GM18951 (cell line): ENCODE measurements around the gene SMC6.

Source experiments
- POLR2A ChIP-seq: IDR thresholded peaks from 4 replicates; pipeline ENCODE4 v1.6.1; 2011; ENCODE audit warnings: mild to moderate bottlenecking; ENCODE audit not compliant: insufficient read length, insufficient read depth; ENCODE audit errors: extremely low read depth
- in situ Hi-C: fragments of 300-500 bp; cut with MboI; formaldehyde crosslinking; loops from one replicate; pipeline ENCODE4 v1.12.0; 2022; ENCODE audit warnings: low sequenced_read_pairs, mixed read lengths, inconsistent platforms; ENCODE audit not compliant: unreplicated experiment

Gene SMC6

DNA sequence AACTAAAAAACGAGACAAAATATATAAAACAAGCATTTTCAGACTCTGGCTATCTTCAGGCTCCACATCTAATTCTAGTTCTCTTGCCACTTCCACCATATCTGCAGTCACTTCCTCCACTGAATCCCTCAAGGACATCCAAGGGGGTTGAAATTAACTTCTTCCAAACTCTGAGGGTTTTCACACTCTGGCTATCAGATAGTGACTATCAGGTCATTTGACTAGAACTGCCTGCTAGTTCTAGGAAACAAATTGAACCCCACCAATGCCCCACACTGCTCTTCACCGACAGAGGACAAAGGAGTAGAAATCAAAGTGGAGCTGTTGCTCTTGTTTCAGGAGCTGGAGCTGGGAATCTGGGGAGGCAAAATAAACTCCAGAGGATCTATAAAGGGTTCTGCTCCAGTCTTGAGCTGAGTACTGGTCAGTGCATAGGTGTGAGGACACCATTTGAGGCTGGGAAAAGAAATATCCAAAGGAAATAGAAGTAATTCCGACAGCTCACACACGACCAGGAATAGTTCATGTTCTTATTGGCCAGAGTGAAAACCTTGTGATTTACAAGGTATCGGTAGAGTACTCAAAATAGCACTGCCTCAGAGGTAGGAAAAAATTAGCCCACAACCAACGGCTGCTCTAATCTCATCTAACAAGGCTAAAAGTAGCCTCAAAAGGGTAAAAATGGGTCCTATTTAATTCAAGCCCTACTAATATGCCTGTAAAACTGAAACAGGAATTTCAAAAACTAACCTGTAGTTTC is 71.3 kb downstream of the SMC6 start:
- in situ Hi-C loops, result no loop called here
- TF ChIP-seq POLR2A, result no peak

DNA sequence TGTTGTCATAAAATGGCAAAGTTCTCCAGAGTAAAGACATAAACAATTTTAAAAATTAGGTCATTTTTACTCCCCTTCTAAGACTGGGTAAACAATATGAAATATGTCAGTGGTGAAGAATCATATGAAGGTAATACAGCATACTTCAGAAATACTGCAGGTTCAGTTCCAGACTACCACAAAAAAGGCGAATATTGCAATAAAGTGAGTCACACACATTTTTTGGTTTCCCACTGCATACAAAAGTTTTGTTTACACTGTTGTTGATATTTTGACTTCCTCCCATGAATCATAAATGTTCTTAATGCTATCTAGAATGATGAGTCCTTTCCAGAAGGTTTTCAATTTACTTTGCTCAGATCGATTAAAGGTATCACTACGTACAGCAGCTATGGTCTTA is 73.5 kb downstream of the SMC6 start:
- TF ChIP-seq POLR2A, result no peak
- in situ Hi-C loops, result no loop called here

DNA sequence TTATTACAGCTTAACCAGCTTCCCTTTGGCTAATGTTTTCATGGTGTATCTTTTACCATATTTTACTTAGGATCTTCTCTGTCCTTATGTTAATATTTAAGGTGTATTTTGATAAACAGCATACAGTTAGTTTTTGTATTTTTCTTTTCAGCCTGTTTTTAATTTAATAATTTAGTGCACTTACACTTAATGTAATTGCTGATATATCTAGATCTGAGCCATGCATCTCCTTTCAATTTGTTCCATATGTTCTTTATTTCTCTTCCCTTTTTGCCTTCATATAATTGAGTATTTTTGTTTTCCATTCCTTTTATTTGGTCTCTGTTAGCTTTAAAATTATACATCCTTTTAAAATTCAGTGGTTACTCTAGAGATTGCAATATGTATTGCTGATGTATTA is 78.8 kb downstream of the SMC6 start:
- in situ Hi-C loops, result no loop called here
- no peak for TF ChIP-seq POLR2A

DNA sequence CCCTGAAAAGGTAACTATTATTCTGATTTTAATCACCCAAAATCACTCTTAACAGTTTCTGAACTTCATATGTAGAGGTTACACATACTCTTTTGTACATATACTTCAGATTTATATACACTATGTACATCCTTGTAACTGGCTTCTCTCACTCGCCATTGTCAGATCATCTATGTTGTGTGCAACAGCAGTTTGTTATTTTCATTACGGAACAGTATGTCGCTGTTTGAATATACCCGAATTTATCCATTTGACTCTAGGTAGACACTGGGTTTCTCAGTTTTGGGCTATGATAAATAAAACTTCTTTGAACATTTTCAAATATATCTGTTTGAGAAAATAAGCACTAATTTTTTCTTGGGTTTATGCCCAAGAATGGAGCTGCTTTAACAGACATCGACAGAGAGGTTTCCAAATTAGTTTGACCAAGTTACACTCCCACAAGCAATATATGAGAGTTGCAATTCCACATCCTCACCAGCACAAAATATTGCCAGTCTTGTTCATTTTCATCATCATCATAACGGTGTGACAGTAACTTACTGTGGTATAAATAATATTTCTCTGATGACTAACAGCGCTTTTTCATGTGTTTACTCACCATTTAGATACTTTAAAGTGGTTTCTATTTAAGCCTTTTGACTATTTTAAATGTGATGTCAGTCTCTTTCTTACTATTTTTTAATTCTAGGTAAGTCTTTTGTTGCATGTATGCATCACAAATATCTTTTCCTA is 80.9 kb downstream of the SMC6 start:
- in situ Hi-C loops, result no loop called here
- no peak for TF ChIP-seq POLR2A

DNA sequence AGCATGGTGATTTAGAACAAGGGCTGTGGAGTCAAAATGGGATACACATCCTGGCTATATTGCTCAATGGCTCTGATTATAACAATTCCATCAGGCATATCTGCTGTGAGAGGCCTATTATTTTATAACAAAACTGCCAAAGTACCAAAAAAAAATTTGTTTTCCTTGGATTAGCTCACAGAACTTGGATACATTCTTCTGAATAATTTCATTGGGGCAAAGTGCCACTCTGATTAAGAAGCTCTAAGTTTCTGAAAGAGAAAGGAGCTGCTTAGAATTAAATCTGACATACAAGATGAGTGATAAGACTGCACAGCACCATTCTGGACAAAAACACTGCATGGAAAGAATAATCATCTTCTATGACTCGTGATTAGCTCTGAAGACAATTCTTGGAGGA is 85.7 kb downstream of the SMC6 start:
- in situ Hi-C loops, result no loop called here
- TF ChIP-seq POLR2A, result no peak

DNA sequence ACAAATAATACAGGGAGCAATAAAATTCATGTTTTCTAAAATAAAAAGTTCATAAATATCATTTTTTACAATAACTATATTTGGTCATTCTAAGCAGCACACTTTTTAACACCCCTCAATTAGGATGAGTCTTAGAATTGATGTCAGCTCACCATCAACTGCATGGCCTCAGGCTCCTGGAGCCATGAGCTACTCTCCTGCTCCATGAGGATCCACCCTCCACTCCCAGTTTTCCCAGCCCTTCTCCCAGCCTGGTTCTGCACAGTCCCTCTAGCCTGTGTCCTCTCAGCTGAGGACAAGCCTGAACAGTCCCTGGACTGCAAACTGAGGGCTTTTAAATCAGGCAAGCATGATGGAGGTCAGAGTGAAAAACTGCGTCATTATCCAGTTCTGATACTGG is 89.1 kb downstream of the SMC6 start:
- in situ Hi-C loops, result no loop called here
- TF ChIP-seq POLR2A, result no peak

DNA sequence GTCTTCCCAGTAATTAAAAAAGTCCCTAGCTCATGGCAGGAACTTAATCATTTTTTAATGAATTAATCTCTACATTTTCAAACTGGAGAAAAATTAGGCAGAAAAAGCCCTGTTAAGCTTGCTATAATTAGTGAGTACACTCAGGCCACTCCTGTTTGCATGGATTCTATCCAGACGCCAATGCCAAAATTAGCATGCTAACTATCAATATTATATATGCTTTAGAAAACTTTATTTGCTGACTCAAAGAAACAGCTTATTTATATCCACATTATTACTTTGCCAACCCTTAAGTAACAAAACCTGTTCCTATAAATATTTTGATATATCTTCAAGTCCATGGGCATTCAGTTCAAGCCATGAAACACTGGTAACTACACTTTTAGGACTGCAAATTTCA is 90.9 kb downstream of the SMC6 start:
- no peak for TF ChIP-seq POLR2A
- in situ Hi-C loops, result no loop called here

DNA sequence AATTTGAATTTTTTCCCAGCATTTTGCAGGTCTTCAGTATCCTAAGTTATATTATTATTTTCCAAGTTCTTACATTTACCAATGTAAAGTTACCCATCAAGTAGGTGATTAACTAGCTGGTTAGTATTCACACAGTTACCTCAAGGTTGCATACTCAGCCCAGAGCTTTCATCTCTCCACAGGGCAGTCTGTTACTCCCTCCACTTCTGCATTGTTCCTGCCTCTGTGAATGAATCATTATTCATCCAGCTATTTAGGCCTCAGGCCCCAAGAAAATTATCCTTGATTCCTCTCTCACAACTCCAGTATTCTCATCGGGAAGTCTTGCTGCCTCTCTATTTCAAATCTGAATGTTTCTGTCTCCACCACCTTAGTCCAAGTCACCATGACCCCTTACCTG is 92.2 kb downstream of the SMC6 start:
- TF ChIP-seq POLR2A, result no peak
- in situ Hi-C loops, result no loop called here

DNA sequence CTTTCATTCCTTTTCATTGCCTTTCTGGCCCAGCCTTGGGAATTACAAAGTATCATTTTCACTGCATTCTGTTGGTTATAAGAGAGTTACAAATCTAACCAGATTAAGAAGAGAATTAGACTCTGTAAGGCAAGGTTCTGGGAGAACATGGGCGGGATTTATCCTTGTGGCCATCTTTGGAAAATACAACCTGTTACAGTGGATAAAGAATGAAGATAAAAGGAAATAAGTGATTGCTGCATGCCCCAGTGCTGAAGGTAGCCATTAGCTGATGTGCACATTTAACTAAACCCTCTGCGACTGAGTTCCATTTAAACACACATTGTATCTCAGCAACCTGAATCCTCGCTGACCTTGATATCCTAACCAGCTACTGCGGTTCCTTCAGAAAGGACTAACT is 93.4 kb downstream of the SMC6 start:
- TF ChIP-seq POLR2A, result no peak
- in situ Hi-C loops, result no loop called here

DNA sequence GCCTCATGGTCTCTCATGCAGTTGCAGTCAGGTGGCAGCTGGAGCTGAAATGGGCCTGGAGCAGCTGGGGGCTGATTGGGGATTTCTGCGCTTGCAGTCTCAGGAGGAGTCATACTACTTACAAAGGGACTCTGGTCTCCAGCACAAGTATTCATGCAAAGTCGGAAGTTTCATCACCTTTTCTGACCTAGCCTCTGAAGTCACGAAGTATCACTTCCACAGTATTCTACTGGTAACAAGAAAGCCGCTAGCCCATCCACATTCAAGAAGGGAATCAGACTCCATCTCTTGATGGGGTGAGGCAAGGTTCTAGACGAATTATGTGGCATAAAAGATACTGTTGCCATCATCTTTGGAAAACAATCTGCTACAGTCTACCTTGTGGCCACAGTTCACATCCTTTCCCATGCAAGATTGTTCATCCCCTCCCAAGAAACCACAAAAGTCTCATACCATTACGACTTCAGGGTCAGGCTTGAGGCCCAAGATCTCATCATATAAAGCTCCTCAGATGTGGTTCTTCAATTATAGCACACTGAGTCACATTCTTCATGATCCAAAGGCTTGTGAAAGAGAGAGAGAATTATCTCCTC is 95.3 kb downstream of the SMC6 start:
- TF ChIP-seq POLR2A, result no peak

DNA sequence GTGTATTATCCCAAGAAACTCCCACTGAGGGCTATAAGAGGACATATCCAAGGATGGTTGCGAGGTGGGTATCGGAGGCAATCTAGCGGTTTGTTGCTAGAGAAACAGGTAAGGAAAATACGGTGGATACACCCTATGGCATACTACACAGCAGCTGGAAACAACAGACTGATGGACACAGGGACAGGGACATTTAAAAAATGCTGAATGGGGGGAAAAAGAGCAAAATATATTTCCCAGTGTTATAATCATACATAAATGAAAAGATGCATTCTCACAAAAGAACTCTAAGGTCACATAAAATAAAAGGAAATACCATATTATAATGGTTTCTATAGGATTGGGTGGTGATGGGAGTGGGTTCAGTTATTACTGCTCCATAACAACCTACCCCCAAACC is 95.9 kb downstream of the SMC6 start:
- in situ Hi-C loops, result no loop called here

More for the DNA sequence above, 95.3 kb downstream of the SMC6 start:
- in situ Hi-C loops, result no loop called here

DNA sequence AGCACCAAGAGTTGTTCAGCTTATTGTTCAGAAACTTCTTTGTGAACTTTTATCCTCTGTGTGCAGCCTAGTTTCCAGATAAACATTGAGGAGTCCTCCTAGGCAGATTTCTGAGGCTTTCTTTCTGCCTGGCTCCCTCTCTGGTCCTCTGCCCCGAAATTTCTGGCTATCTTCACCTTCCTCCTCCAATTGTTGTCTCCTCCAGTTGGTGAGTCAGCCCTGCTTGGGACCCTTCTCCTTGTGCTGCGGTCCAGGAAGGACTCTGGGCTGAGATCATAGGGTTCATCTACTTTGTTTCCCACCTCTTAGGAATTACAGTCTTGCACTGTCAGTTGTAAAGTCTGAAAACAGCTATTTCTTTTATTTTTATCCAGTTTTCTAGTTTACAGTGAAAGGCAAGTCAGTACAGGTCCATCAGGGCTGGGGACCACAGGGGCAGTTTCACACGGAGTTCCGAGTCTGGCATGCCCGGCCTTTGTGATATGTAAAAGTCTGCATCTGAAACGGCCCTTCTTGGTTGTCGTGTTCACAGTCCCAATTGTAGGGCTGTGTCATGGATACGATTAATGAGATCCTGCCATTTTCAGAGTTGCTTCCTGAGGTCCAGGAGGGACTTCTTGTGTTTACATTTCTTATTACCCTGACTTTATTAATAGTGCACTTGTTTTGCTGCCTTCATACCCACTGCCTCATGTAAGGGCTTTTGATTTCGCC is 100.8 kb downstream of the SMC6 start:
- in situ Hi-C loops, result no loop called here
- TF ChIP-seq POLR2A, result no peak

More for the DNA sequence above, 95.9 kb downstream of the SMC6 start:
- no peak for TF ChIP-seq POLR2A

DNA sequence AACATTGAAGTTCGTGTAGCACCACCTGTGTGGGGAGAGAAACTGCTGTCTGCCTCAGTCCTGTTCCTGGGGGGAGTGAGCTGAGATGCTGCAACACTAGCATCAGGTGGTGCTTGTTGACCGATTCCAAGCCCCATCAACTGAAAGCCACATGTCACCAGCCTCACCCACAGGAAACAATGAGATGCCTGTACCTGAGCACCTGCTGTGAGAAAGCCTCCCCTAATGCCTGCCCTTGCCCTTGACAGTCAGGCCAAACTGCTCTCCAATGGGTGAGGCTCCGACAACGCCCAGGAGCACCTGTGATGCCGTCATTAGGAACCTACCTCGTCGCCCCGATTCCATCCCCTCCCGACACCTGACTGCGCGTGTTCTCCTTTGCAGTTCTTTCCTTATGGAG is 104.6 kb downstream of the SMC6 start:
- in situ Hi-C loops, result no loop called here
- no peak for TF ChIP-seq POLR2A
